Measurements from ENCODE around the gene NMRAL1.

Gene NMRAL1

GRCh38 chr16:4442371-4442770, 32.1 kb downstream of the NMRAL1 start:
- H3K4me3 ChIP-seq (ENCODE audit: low read length): no peak overlapping the region
- TF ChIP-seq, protein P1, sequence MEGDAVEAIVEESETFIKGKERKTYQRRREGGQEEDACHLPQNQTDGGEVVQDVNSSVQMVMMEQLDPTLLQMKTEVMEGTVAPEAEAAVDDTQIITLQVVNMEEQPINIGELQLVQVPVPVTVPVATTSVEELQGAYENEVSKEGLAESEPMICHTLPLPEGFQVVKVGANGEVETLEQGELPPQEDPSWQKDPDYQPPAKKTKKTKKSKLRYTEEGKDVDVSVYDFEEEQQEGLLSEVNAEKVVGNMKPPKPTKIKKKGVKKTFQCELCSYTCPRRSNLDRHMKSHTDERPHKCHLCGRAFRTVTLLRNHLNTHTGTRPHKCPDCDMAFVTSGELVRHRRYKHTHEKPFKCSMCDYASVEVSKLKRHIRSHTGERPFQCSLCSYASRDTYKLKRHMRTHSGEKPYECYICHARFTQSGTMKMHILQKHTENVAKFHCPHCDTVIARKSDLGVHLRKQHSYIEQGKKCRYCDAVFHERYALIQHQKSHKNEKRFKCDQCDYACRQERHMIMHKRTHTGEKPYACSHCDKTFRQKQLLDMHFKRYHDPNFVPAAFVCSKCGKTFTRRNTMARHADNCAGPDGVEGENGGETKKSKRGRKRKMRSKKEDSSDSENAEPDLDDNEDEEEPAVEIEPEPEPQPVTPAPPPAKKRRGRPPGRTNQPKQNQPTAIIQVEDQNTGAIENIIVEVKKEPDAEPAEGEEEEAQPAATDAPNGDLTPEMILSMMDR (conservative IDR thresholded peaks at IDR 0.05; ENCODE audit: low read depth, low read length): no peak
- DNase-seq (ENCODE audit: low read depth): no peak

DNA sequence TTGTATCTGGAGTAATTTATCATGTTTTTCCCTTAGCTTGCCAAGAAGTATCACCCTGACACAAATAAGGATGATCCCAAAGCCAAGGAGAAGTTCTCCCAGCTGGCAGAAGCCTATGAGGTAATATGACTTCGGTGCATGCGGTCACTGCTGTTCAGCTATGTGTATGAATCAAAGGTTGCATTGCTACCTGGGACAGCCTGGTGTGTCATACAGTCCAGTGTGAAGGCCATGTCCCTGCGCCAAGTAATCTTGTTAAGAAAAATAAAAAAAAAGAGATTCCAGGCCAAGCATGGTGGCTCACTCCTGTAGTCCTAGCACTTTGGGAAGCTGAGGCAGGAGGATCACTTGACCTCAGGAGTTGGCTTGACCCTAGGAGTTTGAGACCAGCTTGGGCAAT, 37.1 kb downstream of the NMRAL1 start:
- DNase-seq (ENCODE audit: low read depth): no peak
- TF ChIP-seq, protein P1 (conservative IDR thresholded peaks at IDR 0.05; ENCODE audit: low read depth, low read length): no peak

GRCh38 chr16:4435337-4436067, 38.9 kb downstream of the NMRAL1 start:
- TF ChIP-seq, protein P1 (conservative IDR thresholded peaks at IDR 0.05; ENCODE audit: low read depth, low read length): no peak
- DNase-seq (ENCODE audit: low read depth): no peak
- H3K4me3 ChIP-seq (ENCODE audit: low read length): no peak overlapping the region

More for the DNA sequence above, 37.1 kb downstream of the NMRAL1 start:
- no peak overlapping the region for H3K4me3 ChIP-seq (ENCODE audit: low read length)

GRCh38 chr16:4433914-4434787, 40.3 kb downstream of the NMRAL1 start:
- TF ChIP-seq, protein P1 (conservative IDR thresholded peaks at IDR 0.05; ENCODE audit: low read depth, low read length): no peak

GRCh38 chr16:4433228-4433627, 41.2 kb downstream of the NMRAL1 start:
- DNase-seq (ENCODE audit: low read depth): no peak
- H3K4me3 ChIP-seq (ENCODE audit: low read length): no peak overlapping the region
- TF ChIP-seq, protein P1 (conservative IDR thresholded peaks at IDR 0.05; ENCODE audit: low read depth, low read length): no peak

More at GRCh38 chr16:4433914-4434787, 40.3 kb downstream of the NMRAL1 start:
- DNase-seq (ENCODE audit: low read depth): no peak
- no peak overlapping the region for H3K4me3 ChIP-seq (ENCODE audit: low read length)

GRCh38 chr16:4431023-4431422, 43.4 kb downstream of the NMRAL1 start:
- DNase-seq (ENCODE audit: low read depth): no peak

More at GRCh38 chr16:4431023-4431422, 43.4 kb downstream of the NMRAL1 start:
- no peak overlapping the region for H3K4me3 ChIP-seq (ENCODE audit: low read length)
- TF ChIP-seq, protein P1 (conservative IDR thresholded peaks at IDR 0.05; ENCODE audit: low read depth, low read length): no peak
